Caco-2 (cell line): ENCODE measurements around the gene PLCB1. TPM values are rescaled to one million over a fixed set of nuclear protein-coding genes. Genes with fewer than 3 reads are reported as not detected.

ENCODE experiments used
- Bru-seq: library from RNA; stranded (reverse); fragments of 400-500 nt; gene quantifications from one replicate; lab custom pipeline; 2021; lab: Mats Ljungman, UMichigan
- BruChase-seq, 2 experiments: library from RNA; stranded (reverse); fragments of 400-500 nt; gene quantifications; one replicate each; lab custom pipeline; 2021; lab: Mats Ljungman, UMichigan
- BruUV-seq: library from RNA; stranded (reverse); fragments of 400-500 nt; replicated peaks from 2 replicates; lab custom pipeline; 2021; lab: Mats Ljungman, UMichigan
- CTCF ChIA-PET: fragments of 300-600 bp; sonication (Branson Sonifier 250); formaldehyde crosslinking; loops from one replicate; lab custom pipeline; 2022; ENCODE audit warnings: antibody characterized with exemption; lab: Charles Lee
- POLR2A ChIA-PET: fragments of 300-600 bp; sonication (Branson Sonifier 250); formaldehyde crosslinking; loops from one replicate; lab custom pipeline; 2022; ENCODE audit warnings: antibody characterized with exemption; lab: Charles Lee
- DNase-seq, 2 experiments: peaks; one replicate each; pipeline versions ENCODE4 v3.0.0 to v3.0.0-alpha.2; 2020 to 2022
- H3K27me3 ChIP-seq: replicated peaks from 2 replicates; pipeline ENCODE4 v1.6.0; 2011; ENCODE audit warnings: low read length; ENCODE audit not compliant: control insufficient read depth, insufficient read depth
- H3K36me3 ChIP-seq: 2 replicates; pipeline ENCODE4 v1.5.1; 2011; ENCODE audit warnings: low read length; ENCODE audit not compliant: control insufficient read depth, insufficient read depth
- H3K4me1 ChIP-seq: fragments of 250-450 bp; sonication (Bioruptor Pico); 2 replicates; pipeline ENCODE4 v1.5.1; 2020; ENCODE audit warnings: mild to moderate bottlenecking
- H3K4me3 ChIP-seq: 2 replicates; pipeline ENCODE4 v1.5.1; 2011; ENCODE audit warnings: low read depth, mild to moderate bottlenecking, control low read depth, low read length
- H3K9me3 ChIP-seq: fragments of 250-450 bp; sonication (Bioruptor Pico); 2 replicates; pipeline ENCODE4 v1.5.1; 2020; ENCODE audit warnings: mild to moderate bottlenecking, moderate library complexity
- H3K27ac Mint-ChIP-seq: one replicate; pipeline ENCODE4 v1.8.0; 2022; ENCODE audit warnings: mixed read lengths; ENCODE audit not compliant: unreplicated experiment
- H3K27me3 Mint-ChIP-seq: one replicate; pipeline ENCODE4 v1.8.0; 2022; ENCODE audit warnings: mixed read lengths; ENCODE audit not compliant: insufficient read depth, unreplicated experiment
- H3K36me3 Mint-ChIP-seq: one replicate; pipeline ENCODE4 v1.8.0; 2022; ENCODE audit warnings: mild to moderate bottlenecking, mixed read lengths; ENCODE audit not compliant: insufficient read depth, unreplicated experiment
- H3K4me1 Mint-ChIP-seq: one replicate; pipeline ENCODE4 v1.8.0; 2022; ENCODE audit warnings: low read depth, mixed read lengths; ENCODE audit not compliant: unreplicated experiment
- H3K4me3 Mint-ChIP-seq: one replicate; pipeline ENCODE4 v1.8.0; 2022; ENCODE audit warnings: mild to moderate bottlenecking, moderate library complexity, mixed read lengths; ENCODE audit not compliant: unreplicated experiment
- H3K9me3 Mint-ChIP-seq: one replicate; pipeline ENCODE4 v1.8.0; 2022; ENCODE audit warnings: mixed read lengths; ENCODE audit not compliant: unreplicated experiment
- intact Hi-C: fragments of 100-400 bp; cut with micrococcal nuclease; formaldehyde crosslinking; loops from one replicate; pipeline ENCODE4 v1.10.0; 2022; ENCODE audit not compliant: unreplicated experiment
- long read RNA-seq: library from polyadenylated mRNA; stranded (forward); transcript quantifications from one replicate; pipeline ENCODE4 v2.0.0, GENCODE V29; 2022
- total RNA-seq: library from RNA; stranded (reverse); gene quantifications from 2 replicates; pipeline ENCODE4 v1.2.3, GENCODE V29; 2022
- TF ChIP-seq, protein P1 (sequence below), 2 experiments: fragments of 200-600 bp in 1 of 2; IDR thresholded peaks; 1 replicate in 1 of 2; 2 replicates in 1 of 2; pipeline versions ENCODE4 v1.5.1 to v1.8.0; 2011 to 2022; ENCODE audit warnings: antibody characterized with exemption in 1 of 2, control low read depth in 1 of 2, inconsistent platforms in 1 of 2, low read depth in 1 of 2, low read length in 1 of 2, mild to moderate bottlenecking in 1 of 2, moderate library complexity in 1 of 2; ENCODE audit not compliant: insufficient read depth in 1 of 2, severe bottlenecking in 1 of 2, unreplicated experiment in 1 of 2

The PLCB1 gene
- total RNA-seq (101 and 105 TPM in 2 replicates), Bru-seq, nascent RNA (percentile 93 among the genes with signal in this experiment), BruChase-seq, experiment 1, labeled RNA remaining after a 2-hour chase (percentile 91 among the genes with signal in this experiment), BruChase-seq, experiment 2, labeled RNA remaining after a 6-hour chase (percentile 81 among the genes with signal in this experiment)
- long read RNA-seq, full-length matches to known transcripts, result 8 of 52 reads
- long read RNA-seq, partial matches to known transcripts, result 11 of 52 reads
- long read RNA-seq, other reads (novel, unspliced or antisense), result 33 of 52 reads

- intact Hi-C loops, result loop anchor here (1.0 to 5.0 kb wide), 5 partner anchors 173 to 450 kb away; no protein-coding TSS in a partner anchor
- H3K4me1 Mint-ChIP-seq, result peaks cover 50% of the 10 kb centered on the region
- H3K27ac Mint-ChIP-seq, result peak within 1 kb of the TSS; percentile 93
- H3K4me3 Mint-ChIP-seq, result peak within 1 kb of the TSS; percentile 84
- BruUV-seq, result no TSS peak
- POLR2A ChIA-PET, result interaction anchor here (0.5 kb wide), 1 partner anchor 403 kb away, joined by 6 read pairs; no protein-coding TSS in a partner anchor
- CTCF ChIA-PET, result interaction anchor here (0.6 to 1.4 kb wide), 9 partner anchors 88 to 591 kb away, joined by 3 to 7 read pairs (median 4); no protein-coding TSS in a partner anchor
- peaks cover 30% of the 10 kb centered on the region for H3K36me3 Mint-ChIP-seq
- H3K9me3 ChIP-seq, result no peaks in the 10 kb centered on the region
- H3K9me3 Mint-ChIP-seq, result no peaks in the 10 kb centered on the region
- no peaks in the 10 kb centered on the region for H3K27me3 ChIP-seq
- peak within 1 kb of the TSS; percentile 76 for H3K4me3 ChIP-seq
- no peaks in the 10 kb centered on the region for H3K27me3 Mint-ChIP-seq
- H3K36me3 ChIP-seq, result no peaks in the 10 kb centered on the region
- DNase-seq, result peak; percentile 87 to 94
- peaks cover 53% of the 10 kb centered on the region for H3K4me1 ChIP-seq
- TF ChIP-seq, protein P1, sequence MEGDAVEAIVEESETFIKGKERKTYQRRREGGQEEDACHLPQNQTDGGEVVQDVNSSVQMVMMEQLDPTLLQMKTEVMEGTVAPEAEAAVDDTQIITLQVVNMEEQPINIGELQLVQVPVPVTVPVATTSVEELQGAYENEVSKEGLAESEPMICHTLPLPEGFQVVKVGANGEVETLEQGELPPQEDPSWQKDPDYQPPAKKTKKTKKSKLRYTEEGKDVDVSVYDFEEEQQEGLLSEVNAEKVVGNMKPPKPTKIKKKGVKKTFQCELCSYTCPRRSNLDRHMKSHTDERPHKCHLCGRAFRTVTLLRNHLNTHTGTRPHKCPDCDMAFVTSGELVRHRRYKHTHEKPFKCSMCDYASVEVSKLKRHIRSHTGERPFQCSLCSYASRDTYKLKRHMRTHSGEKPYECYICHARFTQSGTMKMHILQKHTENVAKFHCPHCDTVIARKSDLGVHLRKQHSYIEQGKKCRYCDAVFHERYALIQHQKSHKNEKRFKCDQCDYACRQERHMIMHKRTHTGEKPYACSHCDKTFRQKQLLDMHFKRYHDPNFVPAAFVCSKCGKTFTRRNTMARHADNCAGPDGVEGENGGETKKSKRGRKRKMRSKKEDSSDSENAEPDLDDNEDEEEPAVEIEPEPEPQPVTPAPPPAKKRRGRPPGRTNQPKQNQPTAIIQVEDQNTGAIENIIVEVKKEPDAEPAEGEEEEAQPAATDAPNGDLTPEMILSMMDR (IDR thresholded peaks at IDR 0.05; ENCODE audit: insufficient read depth in 1 of 2, low read depth in 1 of 2, low read length in 1 of 2, severe bottlenecking in 1 of 2, unreplicated experiment in 1 of 2), result peak; percentile 90 to 96
Observed at GRCh38 chr20:8131598-8132483, at the start of gene PLCB1. PLCB1 (plus strand) TSS chr20:8132266; CDS start chr20:8132652, 386 bp downstream.

DNA sequence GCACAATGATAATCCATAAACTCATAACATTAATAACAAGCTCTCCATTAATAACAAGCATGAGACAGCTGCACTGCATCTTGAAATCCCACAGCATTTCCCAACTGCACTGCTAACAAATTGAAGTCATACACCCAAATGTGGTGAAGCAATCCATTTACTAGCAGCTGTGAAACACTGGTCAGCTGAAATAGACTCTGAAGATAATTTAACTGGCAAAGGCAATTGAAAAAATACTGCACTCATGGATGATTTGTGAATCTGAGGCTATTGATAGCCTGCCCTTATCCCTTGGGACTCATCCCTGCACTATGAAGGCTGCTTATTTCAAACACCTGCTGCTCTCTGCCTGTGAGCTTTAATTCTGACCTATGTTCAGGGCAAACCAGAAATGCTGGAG lies 49.1 kb upstream of the PLCB1 start:
- Mint-ChIP-seq H3K36me3 (no peaks in the 10 kb centered on the region), H3K4me1 (peaks cover 16% of the 10 kb centered on the region), H3K27me3 (no peaks in the 10 kb centered on the region), H3K9me3 (no peaks in the 10 kb centered on the region), H3K4me3 (no peak overlapping the region), H3K27ac (no peak overlapping the region)
- ChIA-PET POLR2A (no interaction called here), CTCF (no interaction called here)
- intact Hi-C loops, result loop anchor here (2.0 kb wide), 1 partner anchor 46 kb away; no protein-coding TSS in a partner anchor
- Histone ChIP-seq H3K9me3 (no peaks in the 10 kb centered on the region), H3K27me3 (no peaks in the 10 kb centered on the region), H3K4me1 (peaks cover 27% of the 10 kb centered on the region), H3K4me3 (no peak overlapping the region), H3K36me3 (no peaks in the 10 kb centered on the region)
- TF ChIP-seq, protein P1 (IDR thresholded peaks at IDR 0.05; ENCODE audit: insufficient read depth in 1 of 2, low read depth in 1 of 2, low read length in 1 of 2, severe bottlenecking in 1 of 2, unreplicated experiment in 1 of 2), result no peak
- no peak for DNase-seq
- BruUV-seq, result no TSS peak

- Histone ChIP-seq H3K27me3 (no peaks in the 10 kb centered on the region), H3K4me3 (no peak overlapping the region), H3K9me3 (no peaks in the 10 kb centered on the region), H3K36me3 (no peaks in the 10 kb centered on the region), H3K4me1 (no peaks in the 10 kb centered on the region)
- Mint-ChIP-seq H3K4me1 (no peaks in the 10 kb centered on the region), H3K36me3 (no peaks in the 10 kb centered on the region), H3K27me3 (peaks cover 4% of the 10 kb centered on the region), H3K4me3 (no peak overlapping the region), H3K27ac (no peak overlapping the region), H3K9me3 (no peaks in the 10 kb centered on the region)
- no peak for DNase-seq
- CTCF ChIA-PET, result no interaction called here
- POLR2A ChIA-PET, result no interaction called here
- TF ChIP-seq, protein P1 (IDR thresholded peaks at IDR 0.05; ENCODE audit: insufficient read depth in 1 of 2, low read depth in 1 of 2, low read length in 1 of 2, severe bottlenecking in 1 of 2, unreplicated experiment in 1 of 2), result no peak
- intact Hi-C loops, result no loop called here
- no TSS peak for BruUV-seq
Observed at GRCh38 chr20:8089668-8090067, 42.4 kb upstream of the PLCB1 start.
